DND-41 (cell line): ENCODE measurements around the gene DNAJC4.

ENCODE experiments used
- CTCF ChIP-seq: IDR thresholded peaks from 2 replicates; pipeline ENCODE4 v1.5.1; 2012; ENCODE audit warnings: borderline replicate concordance, low read length, moderate library complexity, mild to moderate bottlenecking; ENCODE audit not compliant: poor library complexity, severe bottlenecking; ENCODE audit errors: extremely low read depth
- EZH2 ChIP-seq: IDR thresholded peaks from 3 replicates; pipeline ENCODE4 v1.6.1; 2012; ENCODE audit warnings: borderline replicate concordance, low read depth, mild to moderate bottlenecking, moderate library complexity, low read length, inconsistent platforms; ENCODE audit not compliant: severe bottlenecking

DNA sequence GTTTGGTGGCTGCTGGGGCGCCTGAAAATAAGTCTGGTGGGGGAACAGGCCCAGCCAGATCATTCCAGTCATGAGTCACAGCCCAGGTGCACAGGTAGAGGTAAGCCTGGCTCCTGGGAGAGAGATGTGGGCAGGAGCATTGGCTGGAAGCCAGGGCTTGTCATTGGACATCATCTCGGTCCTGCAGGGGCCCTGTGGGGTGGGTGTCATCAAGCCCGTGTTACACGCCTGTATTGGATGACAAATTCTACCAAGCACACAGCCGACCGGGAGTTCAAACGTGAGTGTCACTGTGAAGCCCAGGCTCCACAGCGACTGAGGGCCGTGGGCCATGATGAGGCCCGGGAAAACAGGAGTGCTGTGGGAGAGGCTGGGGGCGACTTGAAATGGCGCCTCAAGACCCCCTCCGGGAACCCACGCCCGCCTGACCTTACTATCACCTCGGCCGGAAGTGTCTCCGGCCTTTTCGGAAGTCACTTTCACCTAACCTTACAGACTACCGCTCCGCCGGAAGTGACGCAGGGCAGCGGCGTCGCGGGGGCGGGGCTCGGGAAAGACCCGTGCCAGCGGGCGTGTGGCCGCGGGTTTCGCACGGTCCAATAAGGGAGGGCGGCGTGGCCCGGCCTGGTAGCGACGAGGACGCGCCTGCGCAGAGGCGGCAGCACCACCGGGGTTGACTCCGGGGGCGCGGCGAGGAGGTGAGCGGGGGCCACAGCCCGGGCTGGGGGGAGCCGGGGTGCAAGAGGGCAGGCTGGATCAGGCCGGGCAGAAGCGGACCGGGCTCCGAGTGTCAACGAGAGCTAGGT lies 10.3 kb downstream of the DNAJC4 start, which contains the start of gene FKBP2:
- TF ChIP-seq CTCF (no peak), EZH2 (no peak)
